Lung (tissue), 12 donors: ENCODE data around the gene IGSF21. TPM values are rescaled to one million over a fixed set of nuclear protein-coding genes. Genes with fewer than 3 reads are reported as not detected.

ENCODE experiments used
- ATAC-seq: fragments of 200-7000 bp; cut with Tn5 transposase; one replicate; pipeline ENCODE4 v1.9.1; 2020; ENCODE audit warnings: moderate number of reproducible peaks; ENCODE audit not compliant: insufficient read depth, low FRiP score
- DNase-seq, 3 donors: peaks; one replicate each; pipeline ENCODE4 v3.0.0-alpha.2; 2013 to 2017
- H3K27ac ChIP-seq, 2 donors: one replicate each; pipeline ENCODE4 v1.5.1; 2013; ENCODE audit warnings: mild to moderate bottlenecking in 2 of 2, moderate library complexity in 2 of 2, control low read depth in 1 of 2, inconsistent platforms in 1 of 2, low read depth in 1 of 2, low read length in 1 of 2
- H3K27me3 ChIP-seq, 3 donors: one replicate each; pipeline ENCODE4 v1.5.1; 2013; ENCODE audit warnings: low read length in 2 of 3; ENCODE audit not compliant: control insufficient read depth in 3 of 3, insufficient read depth in 3 of 3
- H3K36me3 ChIP-seq, 4 donors: one replicate each; pipeline ENCODE4 v1.5.1; 2013; ENCODE audit warnings: low read length in 4 of 4, mild to moderate bottlenecking in 1 of 4, moderate library complexity in 1 of 4; ENCODE audit not compliant: control insufficient read depth in 4 of 4, insufficient read depth in 4 of 4
- H3K4me1 ChIP-seq, 5 donors: one replicate each; pipeline ENCODE4 v1.5.1; 2013; ENCODE audit warnings: low read length in 5 of 5, mild to moderate bottlenecking in 2 of 5, moderate library complexity in 1 of 5; ENCODE audit not compliant: control insufficient read depth in 5 of 5, insufficient read depth in 5 of 5
- H3K4me3 ChIP-seq: one replicate; pipeline ENCODE4 v1.5.1; 2013; ENCODE audit warnings: mild to moderate bottlenecking, control low read depth, moderate library complexity
- H3K9ac ChIP-seq, 2 donors: one replicate each; pipeline ENCODE4 v1.5.1; 2013; ENCODE audit warnings: low read length in 2 of 2, control low read depth in 1 of 2; ENCODE audit not compliant: insufficient read depth in 1 of 2
- H3K9me3 ChIP-seq, 4 donors: one replicate each; pipeline ENCODE4 v1.5.1; 2013; ENCODE audit warnings: low read length in 3 of 4, mild to moderate bottlenecking in 1 of 4, moderate library complexity in 1 of 4; ENCODE audit not compliant: control insufficient read depth in 4 of 4, insufficient read depth in 3 of 4
- WGBS, 2 donors: extraction: QIAGEN DNeasy Blood & Tissue Kit; methylation state at CpG; one replicate each; pipeline ENCODE4 v1.1.7; 2013; 5-methylcytosine and 5-hydroxymethylcytosine counted together
- polyA plus RNA-seq, 2 donors: library from polyadenylated mRNA; stranded (reverse); fragments of 200-250 nt; gene quantifications; one replicate each; pipeline ENCODE4 v1.2.1, GENCODE V29; 2013
- total RNA-seq, 2 donors: library from RNA; depleted of rRNA in 1 of 2; stranded (reverse); fragments of >200 nt in 1 of 2; gene quantifications; one replicate each; pipeline ENCODE4 v1.2.1, GENCODE V29; 2014 to 2021
- TF ChIP-seq, protein P1 (sequence below): IDR thresholded peaks from 2 replicates; pipeline ENCODE4 v1.5.1; 2012; ENCODE audit warnings: mild to moderate bottlenecking; ENCODE audit errors: control extremely low read depth, extremely low read depth
- donor health status: control.
- donor health status: control.
- donor health status: Bipolar disorder and iron deficiency.
- donor health status: healthy.
- donor health status: DM: yes; HTN: yes; CAD: no.

IGSF21 gene
- total and polyA plus RNA-seq, 4 donors: 0.18 to 2.6 (median 0.62) TPM

GRCh38 chr1:18352636-18353265, 245.2 kb downstream of the IGSF21 start:
- peaks cover 0 to 13% (median 3%) of the 10 kb centered on the region in 3 donors for H3K27me3 ChIP-seq
- DNase-seq (peak; percentile 48 to 77 (median 62)), ATAC-seq (no peak)
- H3K4me1 ChIP-seq: peaks cover 0 to 5% (median 0%) of the 10 kb centered on the region in 5 donors
- no peak overlapping the region for H3K9ac ChIP-seq
- TF ChIP-seq, protein P1, sequence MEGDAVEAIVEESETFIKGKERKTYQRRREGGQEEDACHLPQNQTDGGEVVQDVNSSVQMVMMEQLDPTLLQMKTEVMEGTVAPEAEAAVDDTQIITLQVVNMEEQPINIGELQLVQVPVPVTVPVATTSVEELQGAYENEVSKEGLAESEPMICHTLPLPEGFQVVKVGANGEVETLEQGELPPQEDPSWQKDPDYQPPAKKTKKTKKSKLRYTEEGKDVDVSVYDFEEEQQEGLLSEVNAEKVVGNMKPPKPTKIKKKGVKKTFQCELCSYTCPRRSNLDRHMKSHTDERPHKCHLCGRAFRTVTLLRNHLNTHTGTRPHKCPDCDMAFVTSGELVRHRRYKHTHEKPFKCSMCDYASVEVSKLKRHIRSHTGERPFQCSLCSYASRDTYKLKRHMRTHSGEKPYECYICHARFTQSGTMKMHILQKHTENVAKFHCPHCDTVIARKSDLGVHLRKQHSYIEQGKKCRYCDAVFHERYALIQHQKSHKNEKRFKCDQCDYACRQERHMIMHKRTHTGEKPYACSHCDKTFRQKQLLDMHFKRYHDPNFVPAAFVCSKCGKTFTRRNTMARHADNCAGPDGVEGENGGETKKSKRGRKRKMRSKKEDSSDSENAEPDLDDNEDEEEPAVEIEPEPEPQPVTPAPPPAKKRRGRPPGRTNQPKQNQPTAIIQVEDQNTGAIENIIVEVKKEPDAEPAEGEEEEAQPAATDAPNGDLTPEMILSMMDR: no peak
- H3K4me3 ChIP-seq: no peak overlapping the region
- H3K36me3 ChIP-seq: no peaks in the 10 kb centered on the region
- H3K27ac ChIP-seq: no peak overlapping the region
- H3K9me3 ChIP-seq: peaks cover 0 to 2% (median 0%) of the 10 kb centered on the region in 4 donors
- WGBS, 2 donors: 38 to 42% methylated on average over 17 of the region's 17 CpGs

GRCh38 chr1:18353528-18353927, 245.9 kb downstream of the IGSF21 start:
- peaks cover 0 to 13% (median 3%) of the 10 kb centered on the region in 3 donors for H3K27me3 ChIP-seq
- no peak for DNase-seq
- no peaks in the 10 kb centered on the region for H3K36me3 ChIP-seq
- no peak overlapping the region for H3K9ac ChIP-seq
- WGBS, 2 donors: 93 to 100% methylated on average over 1 of the region's 1 CpG
- peaks cover 0 to 5% (median 0%) of the 10 kb centered on the region in 5 donors for H3K4me1 ChIP-seq
- no peak overlapping the region for H3K27ac ChIP-seq
- ATAC-seq: no peak
- H3K4me3 ChIP-seq: no peak overlapping the region
- H3K9me3 ChIP-seq: peaks cover 0 to 2% (median 0%) of the 10 kb centered on the region in 4 donors
- TF ChIP-seq, protein P1: no peak

- Histone ChIP-seq H3K27ac (no peak overlapping the region), H3K4me1 (peaks cover 0 to 5% (median 0%) of the 10 kb centered on the region in 5 donors), H3K4me3 (no peak overlapping the region), H3K36me3 (no peaks in the 10 kb centered on the region), H3K9ac (no peak overlapping the region), H3K27me3 (peaks cover 0 to 15% (median 3%) of the 10 kb centered on the region in 3 donors), H3K9me3 (peaks cover 0 to 2% (median 0%) of the 10 kb centered on the region in 4 donors)
- no peak for DNase-seq
- 71 to 82% methylated on average over 2 of the region's 2 CpGs for WGBS, 2 donors
- no peak for ATAC-seq
- TF ChIP-seq, protein P1: no peak
These were observed 246.4 kb downstream of the IGSF21 start for GRCh38 chr1:18353992-18354391.

- WGBS, 2 donors: 9 to 12% methylated on average over 3 of the region's 3 CpGs
- ATAC-seq (no peak), DNase-seq (peak in 2 of 3 donors; percentile 7 to 34)
- TF ChIP-seq, protein P1: no peak
- no peak overlapping the region for H3K4me3 ChIP-seq
- peaks cover 0 to 2% (median 0%) of the 10 kb centered on the region in 4 donors for H3K9me3 ChIP-seq
- H3K36me3 ChIP-seq: no peaks in the 10 kb centered on the region
- H3K27me3 ChIP-seq: peaks cover 0 to 15% (median 3%) of the 10 kb centered on the region in 3 donors
- no peak overlapping the region for H3K27ac ChIP-seq
- H3K4me1 ChIP-seq: peaks cover 0 to 5% (median 0%) of the 10 kb centered on the region in 5 donors
- no peak overlapping the region for H3K9ac ChIP-seq
These were observed 247.0 kb downstream of the IGSF21 start for GRCh38 chr1:18354612-18355011.
